Activated gamma-delta T cell treated with Interleukin-2 at 50 U/mL for 16 hours (primary cell): ENCODE results near the gene MCAT.

ENCODE experiments used
- DNase-seq: peaks from one replicate; pipeline ENCODE4 v3.0.0-alpha.2; 2020

MCAT gene

DNA sequence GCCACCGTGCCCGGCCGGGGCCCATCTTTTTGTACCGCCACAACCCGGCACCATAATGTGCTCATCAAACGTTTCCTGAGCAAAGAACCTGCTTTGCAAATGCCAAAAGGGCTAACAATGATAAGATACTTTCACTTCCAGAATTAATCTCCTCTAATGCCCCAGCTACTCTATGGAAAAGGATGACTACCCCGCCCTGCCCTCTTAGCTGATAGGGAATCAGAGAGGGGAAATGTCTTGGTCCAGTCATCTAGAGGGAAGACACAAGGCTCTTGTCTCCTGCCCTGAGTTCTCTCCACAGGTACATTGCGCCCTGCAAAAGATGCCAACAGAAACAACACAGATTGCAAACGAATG lies 54.6 kb downstream of the MCAT start:
- no peak for DNase-seq

DNA sequence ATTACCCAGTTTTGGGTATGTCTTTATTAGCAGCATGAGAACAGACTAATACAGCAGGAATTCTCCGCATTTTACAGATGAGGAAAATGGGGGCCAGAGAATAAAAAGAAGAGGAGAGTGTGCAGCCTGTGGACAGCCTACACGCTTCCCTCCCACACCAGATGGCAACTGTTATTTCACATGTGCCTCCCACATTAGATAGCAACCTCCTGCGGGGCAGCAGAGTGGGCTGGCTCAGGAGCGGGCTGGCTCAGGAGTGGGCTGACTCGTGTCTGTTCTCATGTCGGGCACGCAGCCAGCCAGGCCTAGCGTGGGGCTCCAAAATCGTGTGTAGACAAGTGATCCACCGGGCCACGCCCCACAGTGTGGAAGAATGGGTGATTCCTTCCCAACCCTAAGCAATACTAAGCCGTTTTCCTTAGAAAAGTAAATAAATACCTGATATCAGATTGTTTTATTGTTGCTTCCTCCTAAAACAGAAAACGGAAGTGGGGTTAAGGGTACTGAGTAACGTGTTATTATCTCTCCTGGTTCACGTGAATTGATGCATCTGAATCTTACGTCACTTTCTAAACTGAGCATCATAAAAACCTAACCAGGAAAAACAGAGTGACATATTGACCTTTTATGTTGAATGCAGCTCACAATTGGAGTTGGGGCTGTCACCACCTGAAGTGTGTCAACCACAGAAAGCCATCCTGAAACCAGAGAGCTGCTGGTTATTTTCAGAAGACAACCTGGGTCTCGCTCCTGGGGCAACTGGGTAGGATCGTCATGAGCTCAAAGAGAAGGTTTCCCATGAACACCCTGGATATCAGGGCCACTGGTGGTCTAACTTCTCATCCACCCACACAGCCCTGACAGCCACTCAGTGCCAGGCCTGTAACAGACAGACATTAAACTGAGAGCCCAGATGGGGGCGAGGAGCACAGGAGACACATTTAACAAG lies 57.3 kb downstream of the MCAT start:
- DNase-seq, result no peak
